Ovary (tissue), 9 donors: ENCODE results near the gene ZIC4. TPM values are rescaled to one million over a fixed set of nuclear protein-coding genes. Genes with fewer than 3 reads are reported as not detected.

Source experiments
- DNase-seq, 5 donors: peaks; one replicate each; pipeline ENCODE4 v3.0.0-alpha.2; 2019 to 2020
- H3K27ac ChIP-seq, 2 donors: fragments of 200-600 bp; one replicate each; pipeline versions ENCODE4 v1.5.1 to v1.8.0; 2019 to 2022
- H3K27me3 ChIP-seq: fragments of 200-600 bp; one replicate; pipeline ENCODE4 v1.8.0; 2022
- H3K36me3 ChIP-seq: fragments of 200-600 bp; sonication (generic); one replicate; pipeline ENCODE4 v1.5.1; 2019
- H3K4me1 ChIP-seq: one replicate; pipeline ENCODE4 v1.8.1; 2013; ENCODE audit warnings: mild to moderate bottlenecking, moderate library complexity; ENCODE audit not compliant: insufficient read depth
- H3K4me3 ChIP-seq: fragments of 200-600 bp; sonication (generic); one replicate; pipeline ENCODE4 v1.5.1; 2017
- H3K9me3 ChIP-seq, 2 donors: fragments of 200-600 bp in 1 of 2; sonication (generic) in 1 of 2; one replicate each; pipeline versions ENCODE4 v1.5.1 to v1.8.1; 2013 to 2019; ENCODE audit warnings: mild to moderate bottlenecking in 1 of 2, moderate library complexity in 1 of 2
- CTCF ChIP-seq, 3 donors: fragments of 450-650 bp in 2 of 3; fragments of 200-600 bp in 1 of 3; IDR thresholded peaks; one replicate each; pipeline versions ENCODE4 v1.5.1 to v1.8.0; 2016 to 2022; ENCODE audit warnings: antibody characterized with exemption in 3 of 3, mild to moderate bottlenecking in 1 of 3
- EP300 ChIP-seq: sonication (generic); formaldehyde crosslinking; IDR thresholded peaks from one replicate; pipeline ENCODE4 v1.6.1; 2017; ENCODE audit warnings: antibody characterized with exemption
- POLR2A ChIP-seq: fragments of 450-650 bp; IDR thresholded peaks from one replicate; pipeline ENCODE4 v1.6.1; 2017; ENCODE audit warnings: antibody characterized with exemption, mild to moderate bottlenecking, moderate library complexity
- WGBS, 3 donors: extraction: QIAGEN DNeasy Blood & Tissue Kit in 1 of 3; methylation state at CpG; one replicate each; pipeline versions ENCODE4 v1.1.5 to v1.1.7; 2013 to 2017; 5-methylcytosine and 5-hydroxymethylcytosine counted together
- intact Hi-C, 4 donors: fragments of 100-400 bp; cut with DNase I; formaldehyde crosslinking; loops; one replicate each; pipeline versions ENCODE4 v1.11.0 to v1.15.1; 2022 to 2023
- polyA plus RNA-seq, 2 donors: library from polyadenylated mRNA; stranded (reverse); fragments of 200-250 nt in 1 of 2; fragments of 350-450 nt in 1 of 2; fragmentation: Illumina TruSeq in 1 of 2; extraction: RNeasy Lipid Tissue Mini Kit (QIAGEN cat#74804) in 1 of 2; gene quantifications; one replicate each; pipeline ENCODE4 v1.2.3, GENCODE V29; 2013 to 2014
- total RNA-seq, 7 donors: library from RNA; depleted of rRNA in 2 of 7; stranded (reverse); fragments of >200 nt in 2 of 7; fragmentation: NEBNext Ultra II Directional in 3 of 7; extraction: Animal tissue kit (Norgen Biotek cat#: 25700) in 3 of 7; gene quantifications; one replicate each; pipeline versions ENCODE4 v1.1.0 to v1.2.4, GENCODE V29; 2016 to 2023
- donor health status: DM: no; HTN: no; CAD: no; lungs with moderate emphysema.
- donor health status: DM: no; HTN: no; CAD: no.
- donor health status: Bipolar disorder and iron deficiency.
- donor health status: DM: yes; HTN: yes; CAD: no.
- donor health status: DM: no; HTN: no; CAD: no.
- donor health status: DM: yes; HTN: yes; CAD: no.

Gene ZIC4
- total and polyA plus RNA-seq, 9 donors: not detected

- DNase-seq: no peak
- TF ChIP-seq POLR2A (no peak), CTCF (IDR thresholded peaks at IDR 0.05) (no peak), EP300 (no peak)
- Histone ChIP-seq H3K4me1 (no peaks in the 10 kb centered on the region), H3K27ac (no peak overlapping the region), H3K4me3 (no peak overlapping the region), H3K9me3 (no peaks in the 10 kb centered on the region), H3K27me3 (no peaks in the 10 kb centered on the region), H3K36me3 (no peaks in the 10 kb centered on the region)
- intact Hi-C loops: loop anchor here in 1 of 4 donors (10.0 kb wide), 1 partner anchor 1374 kb away; no protein-coding TSS in a partner anchor
- WGBS, 3 donors: 85 to 88% (median 86%) methylated on average over 2 of the region's 2 CpGs
Observed at GRCh38 chr3:147428754-147429153, 22.4 kb upstream of the ZIC4 start.

GRCh38 chr3:147428326-147428725, 22.0 kb upstream of the ZIC4 start:
- Histone ChIP-seq H3K4me1 (no peaks in the 10 kb centered on the region), H3K36me3 (no peaks in the 10 kb centered on the region), H3K27me3 (no peaks in the 10 kb centered on the region), H3K27ac (no peak overlapping the region), H3K9me3 (no peaks in the 10 kb centered on the region), H3K4me3 (no peak overlapping the region)
- intact Hi-C loops: loop anchor here in 1 of 4 donors (10.0 kb wide), 1 partner anchor 1374 kb away; no protein-coding TSS in a partner anchor
- TF ChIP-seq CTCF (IDR thresholded peaks at IDR 0.05) (no peak), EP300 (no peak)
- WGBS, 3 donors: 73 to 74% (median 74%) methylated on average over 1 of the region's 1 CpG
- DNase-seq: no peak

- TF ChIP-seq POLR2A (no peak), EP300 (no peak), CTCF (IDR thresholded peaks at IDR 0.05) (no peak)
- intact Hi-C loops: loop anchor here in 1 of 4 donors (10.0 kb wide), 1 partner anchor 1373 kb away; no protein-coding TSS in a partner anchor
- H3K27me3 ChIP-seq: no peaks in the 10 kb centered on the region
- no peaks in the 10 kb centered on the region for H3K4me1 ChIP-seq
- DNase-seq: no peak
- no peak overlapping the region for H3K4me3 ChIP-seq
- no peaks in the 10 kb centered on the region for H3K9me3 ChIP-seq
- no peak overlapping the region for H3K27ac ChIP-seq
- no peaks in the 10 kb centered on the region for H3K36me3 ChIP-seq
- 62 to 66% (median 63%) methylated on average over 3 of the region's 3 CpGs for WGBS, 3 donors
Observed at GRCh38 chr3:147427746-147428145, 21.4 kb upstream of the ZIC4 start.

- no peak overlapping the region for H3K4me3 ChIP-seq
- H3K27me3 ChIP-seq: no peaks in the 10 kb centered on the region
- TF ChIP-seq EP300: no peak
- no peak for TF ChIP-seq POLR2A
- no peak for TF ChIP-seq CTCF (IDR thresholded peaks at IDR 0.05)
- no peaks in the 10 kb centered on the region for H3K4me1 ChIP-seq
- DNase-seq: no peak
- intact Hi-C loops: loop anchor here in 1 of 4 donors (10.0 kb wide), 1 partner anchor 1372 kb away; no protein-coding TSS in a partner anchor
- H3K36me3 ChIP-seq: no peaks in the 10 kb centered on the region
- no peaks in the 10 kb centered on the region for H3K9me3 ChIP-seq
- WGBS, 3 donors: 78 to 89% (median 85%) methylated on average over 2 of the region's 2 CpGs
- no peak overlapping the region for H3K27ac ChIP-seq
Observed at GRCh38 chr3:147426931-147427330, 20.6 kb upstream of the ZIC4 start.
